LNCaP clone FGC (cell line): ENCODE data around the gene RARRES1.

Experiments
- DNase-seq: peaks from one replicate; pipeline ENCODE4 v3.0.0-alpha.2; 2011; ENCODE audit warnings: low read depth
- H3K4me3 ChIP-seq: 2 replicates; pipeline ENCODE4 v1.5.1; 2011; ENCODE audit warnings: mild to moderate bottlenecking, low read depth, low read length, control low read depth
- TF ChIP-seq, protein P1 (sequence below): IDR thresholded peaks from 2 replicates; pipeline ENCODE4 v1.5.1; 2012; ENCODE audit warnings: mild to moderate bottlenecking; ENCODE audit not compliant: control insufficient read depth, insufficient read depth; ENCODE audit errors: extremely low read depth

The RARRES1 gene

GRCh38 chr3:158663246-158663645, 69.0 kb downstream of the RARRES1 start:
- no peak for DNase-seq
- H3K4me3 ChIP-seq, result no peak overlapping the region
- TF ChIP-seq, protein P1, sequence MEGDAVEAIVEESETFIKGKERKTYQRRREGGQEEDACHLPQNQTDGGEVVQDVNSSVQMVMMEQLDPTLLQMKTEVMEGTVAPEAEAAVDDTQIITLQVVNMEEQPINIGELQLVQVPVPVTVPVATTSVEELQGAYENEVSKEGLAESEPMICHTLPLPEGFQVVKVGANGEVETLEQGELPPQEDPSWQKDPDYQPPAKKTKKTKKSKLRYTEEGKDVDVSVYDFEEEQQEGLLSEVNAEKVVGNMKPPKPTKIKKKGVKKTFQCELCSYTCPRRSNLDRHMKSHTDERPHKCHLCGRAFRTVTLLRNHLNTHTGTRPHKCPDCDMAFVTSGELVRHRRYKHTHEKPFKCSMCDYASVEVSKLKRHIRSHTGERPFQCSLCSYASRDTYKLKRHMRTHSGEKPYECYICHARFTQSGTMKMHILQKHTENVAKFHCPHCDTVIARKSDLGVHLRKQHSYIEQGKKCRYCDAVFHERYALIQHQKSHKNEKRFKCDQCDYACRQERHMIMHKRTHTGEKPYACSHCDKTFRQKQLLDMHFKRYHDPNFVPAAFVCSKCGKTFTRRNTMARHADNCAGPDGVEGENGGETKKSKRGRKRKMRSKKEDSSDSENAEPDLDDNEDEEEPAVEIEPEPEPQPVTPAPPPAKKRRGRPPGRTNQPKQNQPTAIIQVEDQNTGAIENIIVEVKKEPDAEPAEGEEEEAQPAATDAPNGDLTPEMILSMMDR, result no peak

- no peak overlapping the region for H3K4me3 ChIP-seq
- TF ChIP-seq, protein P1, result no peak
- DNase-seq, result peak; percentile 87
Measured at GRCh38 chr3:158660711-158661110, 71.5 kb downstream of the RARRES1 start.

- peak; percentile 64 for DNase-seq
- TF ChIP-seq, protein P1, result peak; percentile 73
- H3K4me3 ChIP-seq, result no peak overlapping the region
Measured at GRCh38 chr3:158659454-158660237, 72.6 kb downstream of the RARRES1 start.

- DNase-seq, result no peak
- TF ChIP-seq, protein P1, result no peak
Measured at GRCh38 chr3:158658889-158659288, 73.4 kb downstream of the RARRES1 start.

GRCh38 chr3:158652463-158652862, 79.8 kb downstream of the RARRES1 start:
- TF ChIP-seq, protein P1, result no peak
- DNase-seq, result peak; percentile 78
- no peak overlapping the region for H3K4me3 ChIP-seq

More at GRCh38 chr3:158658889-158659288, 73.4 kb downstream of the RARRES1 start:
- no peak overlapping the region for H3K4me3 ChIP-seq

DNA sequence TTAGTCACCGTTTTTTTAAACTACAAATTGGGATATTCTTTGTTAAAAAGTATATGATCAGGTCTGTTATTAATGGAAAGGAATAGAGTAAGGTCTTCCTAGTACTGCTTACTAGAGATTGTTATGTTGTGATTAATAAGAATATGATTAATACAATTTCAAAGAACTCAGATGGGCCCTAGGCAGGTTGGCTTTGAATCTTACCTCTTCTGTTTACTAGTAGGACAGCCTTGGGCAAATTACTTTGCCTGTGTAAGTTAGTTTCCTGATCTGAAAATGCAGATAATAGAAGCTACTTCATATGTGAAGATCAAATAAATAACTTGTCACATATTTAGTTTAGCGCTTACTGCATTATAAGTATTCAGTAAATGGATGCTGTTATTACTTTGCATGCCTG, 81.1 kb downstream of the RARRES1 start:
- no peak for DNase-seq
- TF ChIP-seq, protein P1, result no peak
- no peak overlapping the region for H3K4me3 ChIP-seq

- no peak for DNase-seq
- H3K4me3 ChIP-seq, result no peak overlapping the region
- TF ChIP-seq, protein P1, result no peak
Measured at GRCh38 chr3:158649791-158650190, 82.5 kb downstream of the RARRES1 start.
